Sigmoid colon (tissue), 4 donors: Measurements from ENCODE around the gene P2RX3.

Experiments used
- EP300 ChIP-seq, 4 donors: sonication (generic); formaldehyde crosslinking; IDR thresholded peaks; one replicate each; pipeline ENCODE4 v1.6.1; 2017; ENCODE audit warnings: antibody characterized with exemption in 4 of 4
- POLR2A ChIP-seq, 2 donors: fragments of 450-650 bp; IDR thresholded peaks; one replicate each; pipeline ENCODE4 v1.6.1; 2016; ENCODE audit warnings: antibody characterized with exemption in 2 of 2, mild to moderate bottlenecking in 2 of 2, moderate library complexity in 2 of 2
- POLR2AphosphoS5 ChIP-seq, 4 donors: sonication (generic); formaldehyde crosslinking; IDR thresholded peaks; one replicate each; pipeline ENCODE4 v1.6.1; 2017; ENCODE audit warnings: antibody characterized with exemption in 4 of 4
- TF ChIP-seq, protein P1 (sequence below), 4 experiments: fragments of 450-650 bp in 3 of 4; fragments of 200-600 bp in 1 of 4; IDR thresholded peaks; one replicate each; pipeline ENCODE4 v1.5.1; 2016 to 2019; ENCODE audit warnings: antibody characterized with exemption in 4 of 4, mild to moderate bottlenecking in 3 of 4, moderate library complexity in 2 of 4

DNA sequence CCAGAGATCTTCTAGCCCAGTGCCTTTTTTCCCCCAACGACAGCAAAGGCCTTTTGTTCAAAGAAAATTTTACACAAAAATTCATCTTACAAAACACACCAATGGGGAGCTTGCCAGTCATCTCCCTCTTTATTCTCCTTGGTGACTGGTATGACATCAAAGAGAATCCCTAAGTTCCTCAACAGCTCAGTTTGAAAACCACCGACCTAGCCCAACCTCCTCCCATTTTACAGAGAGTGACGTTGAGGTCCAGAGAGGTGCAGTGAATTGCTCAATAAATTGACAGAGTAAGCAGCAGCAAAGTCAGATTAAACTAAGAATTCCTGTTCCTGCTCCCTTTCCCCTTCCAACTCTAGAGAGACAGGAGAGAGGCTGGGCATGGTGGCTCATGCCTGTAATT is 81.0 kb downstream of the P2RX3 start:
- TF ChIP-seq POLR2A (IDR thresholded peaks at IDR 0.05) (no peak), POLR2AphosphoS5 (IDR thresholded peaks at IDR 0.05) (no peak), EP300 (IDR thresholded peaks at IDR 0.05) (no peak)
- TF ChIP-seq, protein P1, sequence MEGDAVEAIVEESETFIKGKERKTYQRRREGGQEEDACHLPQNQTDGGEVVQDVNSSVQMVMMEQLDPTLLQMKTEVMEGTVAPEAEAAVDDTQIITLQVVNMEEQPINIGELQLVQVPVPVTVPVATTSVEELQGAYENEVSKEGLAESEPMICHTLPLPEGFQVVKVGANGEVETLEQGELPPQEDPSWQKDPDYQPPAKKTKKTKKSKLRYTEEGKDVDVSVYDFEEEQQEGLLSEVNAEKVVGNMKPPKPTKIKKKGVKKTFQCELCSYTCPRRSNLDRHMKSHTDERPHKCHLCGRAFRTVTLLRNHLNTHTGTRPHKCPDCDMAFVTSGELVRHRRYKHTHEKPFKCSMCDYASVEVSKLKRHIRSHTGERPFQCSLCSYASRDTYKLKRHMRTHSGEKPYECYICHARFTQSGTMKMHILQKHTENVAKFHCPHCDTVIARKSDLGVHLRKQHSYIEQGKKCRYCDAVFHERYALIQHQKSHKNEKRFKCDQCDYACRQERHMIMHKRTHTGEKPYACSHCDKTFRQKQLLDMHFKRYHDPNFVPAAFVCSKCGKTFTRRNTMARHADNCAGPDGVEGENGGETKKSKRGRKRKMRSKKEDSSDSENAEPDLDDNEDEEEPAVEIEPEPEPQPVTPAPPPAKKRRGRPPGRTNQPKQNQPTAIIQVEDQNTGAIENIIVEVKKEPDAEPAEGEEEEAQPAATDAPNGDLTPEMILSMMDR (IDR thresholded peaks at IDR 0.05): no peak
